ENCODE measurements around the gene GAS1. TPM values are rescaled to one million over a fixed set of nuclear protein-coding genes. Genes with fewer than 3 reads are reported as not detected.

GAS1 gene
- total and polyA plus RNA-seq, 2 of the 4 experiments (the other 2 are of a cell fraction) = 1.8 to 2.2 TPM

- TF ChIP-seq POLR2A (IDR thresholded peaks at IDR 0.05; ENCODE audit: low read depth, low read length) (no peak), MAFK (IDR thresholded peaks at IDR 0.05; ENCODE audit: low read depth, low read length) (peak; percentile 44)
- CTCF ChIA-PET = interaction anchor here (0.6 to 1.3 kb wide), 5 partner anchors 307 to 511 kb away, joined by 3 to 4 read pairs (median 3); no protein-coding TSS in a partner anchor
- no peaks in the 10 kb centered on the region; the same call in 1 of the 2 replicates for H3K4me1 ChIP-seq (ENCODE audit: control insufficient read depth, insufficient read depth, low read length)
- H2AK5ac ChIP-seq (ENCODE audit: low read depth, low read length) = no peak overlapping the region
- intact Hi-C loops (cut with micrococcal nuclease) (loop anchor here (1.0 to 5.0 kb wide), 7 partner anchors 162 to 717 kb away; no protein-coding TSS in a partner anchor), dilution Hi-C loops (cut with HindIII; ENCODE audit: low sequenced_read_pairs, unreplicated experiment) (no loop called here), in situ Hi-C loops (cut with MboI; ENCODE audit: low sequenced_read_pairs) (loop anchor here (5.0 to 25.0 kb wide), 3 partner anchors 308 to 458 kb away; no protein-coding TSS in a partner anchor)
- peak overlapping the region; percentile 14; the same call in 1 of the 2 replicates for H4K91ac ChIP-seq (ENCODE audit: insufficient read depth, low read depth, low read length)
- peak overlapping the region; percentile 66 for H3K56ac ChIP-seq (ENCODE audit: extremely low read depth, insufficient read depth, low read length)
- H3K9ac ChIP-seq (ENCODE audit: low read depth, low read length) = peak overlapping the region; percentile 93
- H3K18ac ChIP-seq (ENCODE audit: low read depth, low read length) = peak overlapping the region; percentile 75
- H2BK5ac ChIP-seq (ENCODE audit: low read depth, low read length, poor library complexity, severe bottlenecking) = peak overlapping the region; percentile 11
- peak overlapping the region; percentile 92 for H2AFZ ChIP-seq (replicated peaks; ENCODE audit: low read length, poor library complexity)
- H2BK120ac ChIP-seq (ENCODE audit: low read depth, low read length) = peak overlapping the region; percentile 51
- peak overlapping the region; percentile 48; the same call in 1 of the 2 replicates for H4K5ac ChIP-seq (ENCODE audit: low read depth, low read length)
- H3K9me3 ChIP-seq (ENCODE audit: control insufficient read depth, insufficient read depth, low read length) = no peaks in the 10 kb centered on the region; the same call in 1 of the 2 replicates
- WGBS, 2 experiments (ENCODE audit: extremely low coverage in 2 of 2, insufficient read length in 1 of 2) = 0% methylated on average over 9 of the region's 27 CpGs; no CpG with 5 or more reads in 1 of the 2 experiments
- POLR2A ChIA-PET (ENCODE audit: unreplicated experiment) = no interaction called here
- peak overlapping the region; percentile 97 for H3K4me2 ChIP-seq (ENCODE audit: low read depth, low read length)
- H2AK9ac ChIP-seq (replicated peaks; ENCODE audit: low read depth, low read length, poor library complexity) = peak overlapping the region; percentile 44
- H3K4ac ChIP-seq (ENCODE audit: low read depth, low read length) = peak overlapping the region; percentile 45
- H4K20me1 ChIP-seq (ENCODE audit: insufficient read depth, low read length) = no peaks in the 10 kb centered on the region
- H3K27ac ChIP-seq (ENCODE audit: insufficient read depth, low read length) = peak overlapping the region; percentile 90
- no peak overlapping the region for H2BK20ac ChIP-seq (ENCODE audit: low read depth, low read length)
- H3K9me1 ChIP-seq (ENCODE audit: insufficient read depth, low read length) = no peaks in the 10 kb centered on the region
- H3K4me3 ChIP-seq (ENCODE audit: insufficient read depth, low read depth, low read length) = peak overlapping the region; percentile 59
- BruUV-seq (replicated peaks) = TSS peak; percentile 72
- peaks cover 9% of the 10 kb centered on the region for H3K27me3 ChIP-seq (ENCODE audit: control insufficient read depth, insufficient read depth, low read length)
- peak overlapping the region; percentile 33 for H3K23ac ChIP-seq (ENCODE audit: low read depth, low read length)
- peaks cover 3% of the 10 kb centered on the region; the same call in 1 of the 2 replicates for H3K36me3 ChIP-seq (ENCODE audit: control insufficient read depth, insufficient read depth, low read length)
- DNase-seq = peak; percentile 39
- H3K14ac ChIP-seq (replicated peaks; ENCODE audit: low read depth, low read length) = peak overlapping the region; percentile 53
- H4K8ac ChIP-seq (ENCODE audit: low read depth in 2 of 2, low read length in 2 of 2) = peak overlapping the region in 1 of 2 experiments; percentile 33; a peak in 1 of 4 replicates
- H3K79me1 ChIP-seq (ENCODE audit: low read depth in 1 of 2, low read length in 2 of 2) = peaks cover 0 to 6% of the 10 kb centered on the region in 2 experiments; a peak in 2 of 4 replicates
- no peak for ATAC-seq (ENCODE audit: low read depth)
- no peak overlapping the region for H2BK15ac ChIP-seq (ENCODE audit: low read depth, low read length)
Measured at GRCh38 chr9:86944796-86945727, 2.2 kb downstream of the GAS1 start.

Data from IMR-90 (cell line).